Measurements from ENCODE around the gene FCN3.
"Not testable (repeated sequence)": the region's sequence is repeated elsewhere in the genome, so short reads cannot be mapped to it uniquely, and the experiment has no call there.

FCN3 gene

DNA sequence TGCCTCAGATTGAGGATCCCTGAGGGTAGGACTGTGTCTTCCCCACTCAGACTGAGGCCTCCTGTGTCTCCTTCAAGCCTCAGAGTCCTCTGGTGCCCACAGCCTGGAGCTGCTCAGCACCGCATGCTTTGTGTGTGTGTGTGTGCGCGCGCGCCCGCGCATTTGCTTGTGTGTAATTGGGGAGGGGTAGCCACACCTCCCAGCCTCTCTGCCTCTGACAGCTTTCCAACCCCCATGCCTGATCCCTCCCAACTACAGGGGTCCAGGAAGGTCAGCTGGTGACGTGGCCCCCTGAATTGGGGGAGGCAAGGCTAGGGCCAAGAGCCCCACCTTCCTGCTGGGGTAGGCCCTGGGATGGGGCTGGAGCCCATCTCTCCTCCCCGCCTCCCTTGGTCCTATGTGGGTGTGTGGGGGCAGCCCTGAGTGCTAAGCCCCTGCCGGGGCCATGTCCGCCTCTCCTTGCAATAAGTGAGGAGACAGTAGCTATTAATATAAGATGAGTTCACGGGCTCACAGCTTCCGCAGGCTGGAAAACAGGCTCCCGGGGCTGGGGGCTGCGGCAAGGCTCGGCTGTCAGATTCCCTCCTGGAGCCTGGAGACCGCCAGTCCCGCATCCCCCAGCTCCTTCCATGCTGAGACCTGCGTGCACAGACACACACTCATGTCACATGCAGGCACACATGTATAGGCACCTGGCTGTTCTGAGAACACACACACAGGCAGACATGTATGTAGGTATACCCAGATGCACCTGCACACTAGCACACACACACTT, 24.8 kb upstream of the FCN3 start:
- DNase-seq, result no peak

DNA sequence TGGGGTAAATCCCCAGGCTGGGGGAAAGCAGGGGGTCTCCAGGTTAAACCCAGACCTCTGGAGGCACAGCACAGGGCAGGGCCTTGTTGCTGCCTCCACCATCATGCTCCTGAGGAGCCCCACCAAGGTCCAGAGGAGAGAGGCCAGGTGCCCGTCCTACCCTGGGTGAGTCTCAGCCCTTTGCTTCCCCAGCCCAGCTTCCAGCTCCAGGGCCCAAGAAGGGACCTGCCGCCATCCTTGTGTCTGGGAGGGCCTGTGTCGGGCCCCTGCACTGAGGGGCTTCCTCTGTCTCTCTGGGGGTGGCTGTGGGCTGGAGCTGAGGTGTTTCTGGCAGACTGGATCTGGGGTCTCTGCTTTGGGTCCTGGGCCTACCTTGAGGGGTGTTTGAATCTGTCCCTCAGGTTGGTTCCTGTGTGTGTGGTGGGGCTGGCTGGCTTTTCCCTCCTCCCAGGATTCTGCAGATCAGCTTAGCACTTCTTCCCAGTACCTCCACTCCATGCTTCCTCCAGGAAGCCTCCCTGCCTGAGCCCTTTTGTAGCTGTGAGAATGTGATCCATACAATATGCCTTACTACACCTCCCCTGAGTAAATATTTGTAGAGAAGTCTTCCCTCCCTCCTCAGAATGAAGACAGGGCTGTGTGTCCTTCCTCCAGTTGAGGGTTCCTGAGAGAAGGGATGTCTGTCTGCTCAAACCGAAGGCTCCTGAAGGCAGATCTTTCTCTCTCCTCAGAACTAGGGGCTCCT, 24.0 kb upstream of the FCN3 start:
- no peak for DNase-seq

DNA sequence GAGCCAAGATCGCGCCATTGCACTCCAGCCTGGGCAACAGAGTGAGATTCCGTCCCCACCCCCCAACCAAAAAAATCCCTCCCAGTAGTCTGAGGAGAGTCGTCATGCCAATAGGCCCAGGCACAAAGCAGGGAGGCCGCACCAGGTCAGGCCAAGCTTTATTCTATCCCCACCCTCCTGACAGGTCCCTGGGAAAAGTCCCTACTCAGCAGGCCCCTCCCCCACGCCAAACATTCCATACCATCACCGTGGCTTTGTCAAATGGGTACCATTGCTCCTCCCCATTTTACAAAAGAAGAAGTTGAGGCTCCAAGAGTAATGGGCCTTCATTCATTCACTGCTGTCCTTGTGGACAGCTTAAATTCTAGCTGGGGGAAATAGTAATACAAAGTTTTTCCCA, 23.1 kb upstream of the FCN3 start:
- no peak for DNase-seq

DNA sequence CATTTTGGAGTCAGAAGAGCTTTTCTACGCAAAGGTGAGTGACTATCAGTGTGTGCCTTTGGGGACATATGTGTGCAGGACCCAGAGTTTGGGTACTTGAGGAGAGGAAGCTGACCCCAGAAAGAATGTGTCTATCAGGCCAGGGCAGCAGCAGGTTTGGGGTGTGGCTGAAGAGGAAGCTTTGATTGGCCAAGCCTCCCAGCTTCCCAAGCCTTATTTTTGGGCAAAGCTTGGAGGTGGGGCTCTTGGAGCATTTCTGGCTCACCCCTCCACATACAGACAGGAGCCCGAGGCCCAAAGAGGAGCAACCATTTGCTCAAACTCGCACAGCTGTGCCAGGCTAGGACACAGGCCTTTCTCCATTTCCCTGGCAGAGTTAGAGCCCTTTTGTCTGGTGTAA, 22.5 kb upstream of the FCN3 start:
- no peak for DNase-seq

DNA sequence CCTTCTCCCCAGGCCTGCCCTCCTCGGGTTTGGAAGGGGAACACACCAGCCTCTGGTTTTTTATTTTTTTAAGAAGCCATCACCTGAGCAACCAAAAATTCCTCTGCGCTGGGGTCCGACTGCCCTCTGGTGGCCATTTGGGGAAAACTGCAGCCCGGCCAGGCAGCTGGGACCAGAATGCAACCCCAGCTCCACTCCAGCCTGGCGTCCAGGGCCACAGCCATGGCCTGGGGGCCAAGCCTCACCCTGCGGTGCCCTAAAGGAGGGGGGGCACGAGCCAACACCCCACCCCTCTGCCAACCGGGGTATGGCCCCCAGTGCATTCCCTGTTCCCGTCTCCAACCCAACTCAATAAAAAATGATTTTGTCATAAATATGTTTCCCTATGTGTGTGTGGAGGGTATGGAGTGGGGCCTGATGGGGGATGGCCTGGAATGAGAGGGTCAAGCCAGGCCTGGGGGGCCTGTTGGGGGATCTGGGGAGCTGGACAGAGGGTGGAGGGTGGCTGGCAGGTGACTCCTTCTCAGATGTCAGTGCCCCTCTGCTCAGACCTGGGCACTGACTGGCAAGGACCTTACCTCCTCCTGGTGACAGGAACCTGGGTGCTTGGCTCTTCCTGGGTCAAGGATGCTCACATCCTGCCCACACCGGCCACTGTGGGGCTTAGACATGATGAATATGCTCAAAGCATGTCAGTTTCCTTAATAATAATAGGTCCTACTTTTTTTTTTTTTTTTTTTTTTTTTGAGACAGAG, 21.0 kb upstream of the FCN3 start:
- peak; percentile 83 for DNase-seq

DNA sequence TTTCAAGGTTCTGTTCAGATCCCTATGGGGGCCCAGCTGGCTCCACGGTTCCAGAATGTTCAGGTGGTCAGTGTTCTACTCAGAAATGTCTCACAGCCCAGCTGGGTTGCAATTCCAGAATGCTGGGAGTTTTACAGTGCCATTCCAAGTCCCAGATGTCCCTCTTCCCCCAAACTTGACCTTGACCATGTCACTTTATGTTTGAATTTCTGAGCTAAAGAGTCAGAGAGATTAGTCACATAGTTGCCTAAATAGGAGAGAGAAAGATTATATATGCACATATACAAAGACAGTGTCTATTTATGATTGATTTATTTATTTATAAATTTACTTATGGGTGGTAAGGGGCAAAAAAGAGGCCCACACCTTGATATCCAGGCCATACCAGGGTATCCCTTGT, 20.3 kb upstream of the FCN3 start:
- DNase-seq, result no peak

DNA sequence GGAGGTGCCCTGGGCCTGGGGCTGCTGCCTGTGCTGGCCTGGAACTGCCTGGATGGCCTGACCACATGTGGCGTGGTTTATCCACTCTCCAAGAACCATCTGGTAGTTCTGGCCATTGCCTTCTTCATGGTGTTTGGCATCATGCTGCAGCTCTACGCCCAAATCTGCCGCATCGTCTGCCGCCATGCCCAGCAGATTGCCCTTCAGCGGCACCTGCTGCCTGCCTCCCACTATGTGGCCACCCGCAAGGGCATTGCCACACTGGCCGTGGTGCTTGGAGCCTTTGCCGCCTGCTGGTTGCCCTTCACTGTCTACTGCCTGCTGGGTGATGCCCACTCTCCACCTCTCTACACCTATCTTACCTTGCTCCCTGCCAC, 19.6 kb upstream of the FCN3 start:
- no peak for DNase-seq

DNA sequence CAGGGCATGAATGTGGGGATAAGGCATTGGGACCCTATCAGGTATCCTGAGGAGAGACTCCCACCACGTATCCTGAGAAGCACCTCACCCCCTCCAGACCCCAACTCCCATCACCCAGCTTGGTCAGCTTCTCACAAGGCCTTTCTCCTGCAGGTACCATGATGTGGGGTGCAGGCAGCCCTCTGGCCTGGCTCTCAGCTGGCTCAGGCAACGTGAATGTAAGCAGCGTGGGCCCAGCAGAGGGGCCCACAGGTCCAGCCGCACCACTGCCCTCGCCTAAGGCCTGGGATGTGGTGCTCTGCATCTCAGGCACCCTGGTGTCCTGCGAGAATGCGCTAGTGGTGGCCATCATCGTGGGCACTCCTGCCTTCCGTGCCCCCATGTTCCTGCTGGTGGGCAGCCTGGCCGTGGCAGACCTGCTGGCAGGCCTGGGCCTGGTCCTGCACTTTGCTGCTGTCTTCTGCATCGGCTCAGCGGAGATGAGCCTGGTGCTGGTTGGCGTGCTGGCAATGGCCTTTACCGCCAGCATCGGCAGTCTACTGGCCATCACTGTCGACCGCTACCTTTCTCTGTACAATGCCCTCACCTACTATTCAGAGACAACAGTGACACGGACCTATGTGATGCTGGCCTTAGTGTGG, 19.1 kb upstream of the FCN3 start:
- DNase-seq, result no peak

DNA sequence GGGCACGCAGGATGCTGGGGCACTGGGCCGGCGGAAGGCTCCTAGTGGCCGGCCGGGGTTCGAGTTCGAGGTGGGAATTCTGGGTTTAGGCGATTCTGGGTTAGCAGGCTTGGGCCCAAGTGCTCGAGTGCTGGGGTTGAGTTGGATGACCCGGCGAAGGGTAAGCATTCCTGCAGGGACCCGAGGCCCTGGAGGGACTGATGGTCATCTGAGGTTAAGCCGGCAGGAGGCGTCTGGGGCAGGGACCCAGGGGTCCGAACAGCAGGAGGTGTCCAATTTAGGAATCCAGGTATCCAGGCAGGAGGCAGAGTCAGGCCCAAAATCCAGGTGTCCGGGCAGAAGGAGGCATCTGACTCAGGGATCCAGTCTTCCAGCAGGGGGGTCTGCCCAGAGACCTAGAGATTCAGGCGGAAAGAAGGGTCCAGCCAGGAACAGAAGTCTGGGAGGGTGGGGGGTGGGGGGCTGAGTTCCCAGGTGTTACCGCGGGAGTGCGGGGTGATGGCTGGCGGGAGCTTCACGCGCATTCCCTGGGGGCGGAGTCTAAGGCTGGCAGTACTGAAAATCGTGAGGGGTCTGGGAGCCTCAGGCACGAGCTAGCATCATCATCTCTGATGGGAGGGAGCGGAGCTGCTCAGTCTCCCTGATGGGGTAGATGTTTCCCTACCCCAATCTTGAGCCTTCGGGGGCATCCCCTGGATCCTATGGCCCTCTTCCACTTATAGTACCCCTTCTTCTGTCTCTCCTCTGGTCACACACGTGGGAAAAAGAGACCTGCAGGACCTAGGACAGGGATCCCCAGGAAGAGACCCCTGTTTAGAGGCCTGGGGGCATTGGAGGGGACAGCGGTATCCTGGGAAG, 18.4 kb upstream of the FCN3 start:
- DNase-seq, result no peak

DNA sequence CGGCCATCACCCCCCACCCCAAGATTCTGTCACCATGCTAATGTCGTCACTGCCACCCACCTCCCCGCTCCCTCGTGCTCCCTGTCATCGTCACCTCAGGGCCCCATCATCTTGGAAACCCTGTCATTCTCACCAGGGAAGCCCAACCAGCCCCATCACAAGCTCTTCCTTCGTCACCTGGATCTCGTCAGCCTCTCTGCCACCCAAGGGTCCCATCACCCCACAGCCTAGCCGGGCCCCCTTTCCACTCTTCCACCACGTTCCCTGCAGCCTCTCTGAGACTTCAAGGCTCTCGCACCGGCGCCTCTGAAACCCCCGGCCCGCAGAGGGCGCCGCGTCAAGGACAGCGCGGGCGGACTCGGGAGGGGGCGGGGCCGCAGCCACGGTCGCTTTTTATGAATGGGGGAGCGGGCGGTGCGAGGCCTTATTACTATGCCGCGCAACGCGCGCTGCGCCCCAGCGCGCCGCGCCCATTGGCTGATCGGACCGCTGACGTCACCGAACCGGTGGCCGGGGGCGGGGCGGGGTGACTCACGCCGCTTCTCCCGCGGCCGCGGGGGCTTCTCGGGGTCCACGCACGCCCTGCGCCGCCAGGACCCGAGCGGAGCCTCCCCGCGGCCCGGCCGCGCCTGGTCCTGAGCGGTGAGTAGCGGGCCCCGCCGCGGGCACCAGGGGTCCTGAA, 17.6 kb upstream of the FCN3 start, which contains the start of gene GPR3:
GPR3 (plus strand) TSS at position 527 of the 682 bp plus-strand sequence. CDS start 1,177 bp downstream, outside the sequence.
- peak; percentile 93 for DNase-seq

DNA sequence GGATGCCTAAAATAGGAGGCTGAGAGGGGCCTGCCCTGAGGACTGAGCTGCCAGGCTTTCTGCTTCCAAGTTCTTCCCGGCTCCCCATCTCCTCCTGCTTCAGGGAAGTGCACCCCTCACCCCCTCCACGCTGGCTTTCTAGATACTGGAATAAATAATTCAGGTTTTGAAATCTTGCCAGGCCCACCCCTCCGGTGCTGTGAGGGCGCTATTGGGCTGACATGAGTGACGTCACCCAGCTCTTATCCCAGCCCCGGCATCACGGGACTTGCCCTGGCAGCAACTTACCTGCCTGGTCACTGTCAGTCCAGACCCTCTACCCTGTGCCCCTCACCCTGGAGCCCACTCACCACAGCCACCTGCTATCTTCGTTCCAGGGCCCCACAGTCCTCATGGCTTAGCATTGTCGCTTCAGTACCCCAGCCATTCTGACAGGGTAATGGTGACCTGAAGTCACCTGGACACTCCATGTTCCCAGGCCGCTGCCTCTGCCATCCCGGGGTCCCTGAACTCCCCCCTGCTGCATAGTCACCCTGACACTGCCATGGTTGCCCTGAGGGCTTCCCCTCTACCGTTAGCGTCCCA, 17.0 kb upstream of the FCN3 start:
- DNase-seq, result no peak

DNA sequence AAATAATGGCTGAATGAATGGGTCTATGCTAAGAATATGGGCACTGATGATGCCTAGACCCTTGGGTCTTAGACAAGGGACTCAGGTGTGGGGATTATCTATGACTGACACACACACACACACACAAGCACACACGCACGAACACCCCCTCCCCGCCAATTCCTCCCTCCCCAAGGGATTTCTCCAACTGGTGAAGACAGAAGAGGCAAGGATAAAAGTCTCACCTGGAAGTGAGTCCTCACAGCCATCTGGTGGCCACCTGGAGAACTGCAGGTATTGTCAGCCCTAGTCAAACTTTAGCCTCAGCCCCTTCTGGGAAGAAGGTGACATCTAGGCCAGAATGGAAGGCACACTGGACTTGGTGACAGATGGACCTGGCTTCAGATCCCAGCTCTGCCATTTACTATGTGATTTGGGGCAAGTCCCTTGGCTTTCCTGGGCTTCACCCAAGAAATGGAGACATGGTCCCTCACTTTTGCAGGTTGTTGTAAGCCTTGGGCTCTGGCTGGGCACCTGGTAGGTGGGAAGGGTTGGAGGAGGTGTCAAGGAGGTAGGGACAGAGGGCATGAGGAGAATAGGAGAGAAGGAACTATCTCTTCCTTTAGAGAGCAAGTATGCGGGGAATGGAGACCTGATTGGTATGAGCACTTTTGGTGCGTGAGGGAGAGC, 13.8 kb upstream of the FCN3 start:
- DNase-seq, result peak; percentile 78

DNA sequence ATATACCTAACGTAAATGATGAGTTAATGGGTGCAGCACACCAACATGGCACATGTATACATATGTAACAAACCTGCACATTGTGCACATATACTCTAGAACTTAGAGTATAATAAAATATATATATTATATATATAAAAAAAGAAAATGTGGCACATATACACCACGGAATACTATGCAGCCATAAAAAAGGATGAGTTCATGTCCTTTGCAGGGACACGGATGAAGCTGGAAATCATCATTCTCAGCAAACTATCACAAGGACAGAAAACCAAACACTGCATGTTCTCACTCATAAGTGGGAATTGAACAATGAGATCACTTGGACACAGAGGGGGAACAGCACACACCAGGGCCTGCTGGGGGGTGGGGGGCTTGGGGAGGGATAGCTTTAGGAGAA, 10.2 kb upstream of the FCN3 start:
- not testable (repeated sequence) for DNase-seq

DNA sequence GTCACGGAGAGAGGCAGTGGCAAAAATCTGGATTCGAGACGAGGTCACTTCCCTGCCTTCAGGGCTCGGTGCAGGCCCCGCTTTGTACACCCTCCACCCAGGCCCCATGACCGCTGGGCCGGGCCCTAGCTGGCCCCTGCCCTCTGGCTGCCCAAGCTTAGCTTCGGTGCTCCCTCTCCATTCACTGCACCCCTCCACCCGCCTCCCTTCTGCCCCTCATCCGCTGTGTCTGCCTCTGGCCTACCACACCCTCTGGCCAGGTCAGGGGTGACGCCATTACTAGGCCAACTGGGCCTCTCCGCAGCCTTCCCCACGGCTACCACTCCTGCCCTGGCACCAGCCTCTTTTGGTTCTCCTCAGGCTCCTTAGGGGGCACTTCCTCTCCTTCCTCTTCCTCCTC, 9.0 kb upstream of the FCN3 start:
- no peak for DNase-seq

DNA sequence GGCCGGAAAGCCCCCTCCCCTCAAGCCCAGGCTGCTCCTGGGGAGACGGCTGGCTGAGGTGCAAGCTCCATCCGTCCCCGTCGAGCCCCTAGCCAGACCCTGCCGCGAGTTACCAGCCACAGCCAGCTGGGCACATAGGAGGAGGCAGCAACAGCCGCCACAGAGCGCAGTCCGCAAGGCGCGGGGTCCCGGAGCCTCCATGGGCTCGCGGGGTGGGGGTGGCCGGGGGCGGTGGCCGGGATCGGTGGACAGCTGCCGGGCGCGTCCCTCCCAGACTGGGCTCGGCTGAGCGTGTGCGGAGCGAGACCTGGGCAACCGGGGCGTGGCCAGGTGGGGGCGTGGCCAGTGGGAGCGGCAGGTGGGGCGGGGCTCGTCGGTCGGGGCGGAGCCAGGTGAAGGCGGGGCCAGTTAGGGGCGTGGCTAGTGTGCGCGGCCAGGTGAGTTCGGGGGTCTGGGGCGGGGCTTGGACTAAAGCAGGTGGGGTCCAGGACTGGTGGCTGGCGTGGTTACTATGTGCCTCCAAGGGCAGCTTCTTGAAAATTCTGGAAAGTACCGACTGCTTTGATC, 8.5 kb upstream of the FCN3 start, which contains the start of gene CD164L2:
CD164L2 (minus strand) TSS at position 295 of the 567 bp plus-strand sequence; CDS start at position 201, 94 bp downstream.
- DNase-seq, result peak; percentile 53

DNA sequence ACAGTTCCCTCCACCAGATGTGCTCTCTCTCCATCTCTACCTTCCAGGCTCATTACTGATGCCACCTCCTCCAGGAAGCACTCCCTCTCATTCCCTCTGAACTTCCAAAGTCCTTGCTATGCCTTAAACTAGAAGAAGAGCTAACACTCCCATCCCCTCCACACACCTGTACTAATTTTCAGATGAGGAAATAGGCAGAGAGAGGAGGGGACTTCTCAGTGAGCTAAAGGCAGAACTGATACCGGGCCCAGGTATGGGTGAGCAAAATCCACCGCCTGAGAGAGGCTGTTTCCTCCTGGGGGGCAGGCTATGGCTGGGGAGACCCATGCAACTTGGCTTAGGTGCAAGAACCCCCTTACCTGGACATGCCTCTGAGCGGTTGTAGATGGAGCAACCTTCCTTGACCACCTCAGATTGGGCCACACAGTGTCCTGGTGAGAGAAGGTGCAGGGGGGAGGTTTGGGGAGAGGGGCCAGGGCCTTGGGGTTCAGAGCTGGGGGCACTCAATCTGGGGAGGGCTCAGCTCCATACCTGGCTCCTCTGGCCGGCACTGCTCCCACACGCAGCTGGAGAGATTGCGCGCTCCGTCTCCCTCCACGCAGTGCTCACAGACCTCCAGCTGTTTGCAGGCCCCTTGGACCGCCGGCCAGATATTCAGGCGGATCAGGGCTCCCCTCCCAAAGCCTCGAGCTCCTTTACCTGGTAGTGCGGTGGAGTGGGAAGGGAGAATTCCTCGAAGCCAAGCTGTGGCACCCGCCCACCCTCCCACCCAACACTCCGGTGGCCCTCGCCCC, 7.5 kb upstream of the FCN3 start:
- DNase-seq, result no peak

DNA sequence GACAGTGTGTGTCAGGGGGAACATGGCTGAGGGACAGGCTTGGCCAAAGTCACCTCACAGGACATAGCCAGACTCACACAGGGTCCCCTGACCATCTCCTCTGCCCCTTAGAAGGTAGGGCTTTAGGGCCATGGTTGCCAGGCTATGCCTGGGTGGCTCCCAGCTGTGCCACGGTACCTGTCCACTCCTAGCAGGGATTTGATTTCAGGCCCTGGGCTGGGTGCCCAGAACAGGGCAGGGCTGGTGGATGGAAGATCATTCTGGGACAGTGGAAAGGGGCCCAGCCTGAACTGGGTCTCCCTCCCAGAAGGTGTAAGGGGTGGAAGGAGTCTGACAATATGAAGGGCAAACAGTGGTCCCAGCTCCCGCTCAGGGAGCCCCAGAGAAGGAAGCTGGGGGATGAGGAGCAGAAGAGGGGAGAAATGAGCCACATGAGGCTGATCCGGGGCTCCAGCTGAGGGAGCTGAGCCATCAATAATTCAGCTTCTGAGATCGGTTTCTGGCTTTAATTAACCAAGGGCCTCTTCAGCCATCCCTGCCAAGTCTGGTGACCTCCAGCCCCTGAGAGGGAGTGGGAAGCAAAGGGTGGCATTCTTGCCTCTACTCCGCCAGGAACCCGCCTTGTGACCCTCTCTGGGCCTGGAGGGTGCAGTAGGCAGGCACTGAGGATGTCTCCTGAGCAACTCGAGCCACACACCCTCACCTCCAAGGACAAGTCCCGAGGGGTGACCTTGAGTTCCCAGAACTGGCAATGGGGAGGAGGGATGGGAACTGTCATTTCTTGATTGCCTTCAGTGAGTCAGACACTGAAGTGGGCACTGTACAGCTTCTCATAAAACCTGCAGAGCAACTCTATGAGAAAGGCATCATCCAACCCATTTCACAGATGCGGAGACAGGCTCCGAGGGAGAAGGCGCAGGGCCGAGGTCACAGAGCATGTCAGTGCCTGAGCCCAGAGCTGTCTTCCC, 6.4 kb upstream of the FCN3 start:
- no peak for DNase-seq

DNA sequence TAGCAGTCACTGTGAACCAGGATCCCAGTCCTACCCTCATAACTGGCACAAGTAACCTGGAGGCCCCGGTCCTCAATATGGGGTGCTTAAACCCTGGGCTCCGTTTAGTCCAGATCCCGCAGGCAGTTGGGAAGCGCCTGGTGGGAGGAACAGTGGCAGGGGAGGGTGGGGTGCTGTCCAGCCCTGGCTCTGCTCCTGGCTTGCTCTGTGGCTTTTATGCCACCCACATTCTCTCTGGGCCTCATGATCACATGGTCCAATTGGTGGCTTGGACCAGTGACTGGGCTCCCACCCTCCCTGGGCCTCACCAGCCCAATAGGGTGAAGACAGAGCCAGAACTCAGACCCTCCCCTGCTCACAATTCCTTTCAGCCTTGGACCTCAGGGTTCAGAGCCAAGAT, 5.6 kb upstream of the FCN3 start:
- DNase-seq, result no peak

Measured in stimulated activated CD4-positive, alpha-beta T cell treated with anti-CD3 and anti-CD28 coated beads, Interleukin-4, amount 100 ng/mL, for 24 hours (primary cell).